GM21447 (cell line): Measurements from ENCODE around the gene SLAMF7.
A peak's percentile ranks its signal among the peaks of the same experiment; 100 is the strongest.
"Not testable (repeated sequence)": the region's sequence is repeated elsewhere in the genome, so short reads cannot be mapped to it uniquely, and the experiment has no call there.

ENCODE experiments used
- ATAC-seq: cut with Tn5 transposase; IDR thresholded peaks from one replicate; pipeline ENCODE4 v1.9.1; 2021; ENCODE audit not compliant: unreplicated experiment

SLAMF7 gene

GRCh38 chr1:160772331-160772730, 33.3 kb downstream of the SLAMF7 start:
- no peak for ATAC-seq

- no peak for ATAC-seq
Observed at GRCh38 chr1:160773093-160773492, 34.0 kb downstream of the SLAMF7 start.

- no peak for ATAC-seq
Observed at GRCh38 chr1:160774886-160775719, 36.1 kb downstream of the SLAMF7 start.

DNA sequence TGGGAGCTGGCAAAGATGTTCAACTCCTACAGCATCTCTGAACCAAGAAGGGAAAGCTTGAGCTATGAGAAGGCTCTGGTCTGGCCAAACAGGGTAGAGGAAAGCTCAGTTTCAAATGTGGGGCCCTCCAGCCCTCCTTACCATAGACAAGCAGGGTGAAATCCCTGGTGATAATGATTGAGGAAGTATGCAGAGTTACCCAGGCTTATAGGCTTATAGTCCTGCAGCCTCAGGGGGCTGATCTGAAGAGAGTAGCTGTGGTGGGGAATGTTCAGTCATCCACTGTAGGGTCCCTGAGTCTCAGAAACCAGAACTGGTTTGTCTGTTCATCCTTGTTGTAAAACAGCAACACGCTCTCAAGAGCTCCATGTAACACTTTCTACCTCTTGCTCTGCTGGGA, 37.1 kb downstream of the SLAMF7 start:
- ATAC-seq: no peak

GRCh38 chr1:160777486-160778089, 38.5 kb downstream of the SLAMF7 start:
- ATAC-seq: no peak

DNA sequence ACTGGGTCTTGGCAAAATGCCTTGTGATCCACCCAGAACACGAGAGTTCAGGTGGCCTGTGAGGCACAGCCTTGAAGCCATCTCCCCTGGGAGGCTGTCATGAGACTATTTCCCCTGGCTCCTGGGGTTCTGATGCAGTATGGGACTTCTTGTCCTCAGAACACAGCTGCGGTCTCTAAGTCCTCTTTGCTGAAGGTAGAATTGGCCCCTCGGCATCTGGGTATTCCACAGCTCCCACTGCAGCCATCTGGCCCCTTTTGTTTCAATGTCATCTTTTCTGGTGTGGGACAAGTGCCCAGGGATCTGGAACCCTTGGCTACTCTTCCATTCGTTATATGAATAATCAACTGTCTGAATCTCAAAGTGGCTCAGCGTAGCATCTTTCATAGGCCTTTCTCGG, 39.9 kb downstream of the SLAMF7 start:
- no peak for ATAC-seq

GRCh38 chr1:160779626-160780397, 40.8 kb downstream of the SLAMF7 start:
- no peak for ATAC-seq

DNA sequence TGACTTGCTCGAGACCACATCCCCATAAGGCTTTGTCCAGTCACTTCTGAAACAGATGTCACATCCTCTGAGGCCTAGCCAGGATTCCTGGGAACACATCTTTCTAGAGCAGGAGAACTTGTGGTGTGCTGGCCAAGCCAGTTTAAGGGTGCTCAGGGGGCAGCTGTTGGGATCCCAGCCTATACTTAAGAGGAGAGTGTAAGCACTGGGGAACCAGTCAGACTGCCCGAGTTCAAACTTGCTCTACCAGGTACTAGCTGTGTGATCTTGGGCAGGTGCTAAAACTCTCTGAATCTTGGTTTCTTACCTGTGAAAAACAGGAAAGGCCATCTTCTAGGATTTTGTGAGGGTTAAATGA, 41.3 kb downstream of the SLAMF7 start:
- no peak for ATAC-seq

DNA sequence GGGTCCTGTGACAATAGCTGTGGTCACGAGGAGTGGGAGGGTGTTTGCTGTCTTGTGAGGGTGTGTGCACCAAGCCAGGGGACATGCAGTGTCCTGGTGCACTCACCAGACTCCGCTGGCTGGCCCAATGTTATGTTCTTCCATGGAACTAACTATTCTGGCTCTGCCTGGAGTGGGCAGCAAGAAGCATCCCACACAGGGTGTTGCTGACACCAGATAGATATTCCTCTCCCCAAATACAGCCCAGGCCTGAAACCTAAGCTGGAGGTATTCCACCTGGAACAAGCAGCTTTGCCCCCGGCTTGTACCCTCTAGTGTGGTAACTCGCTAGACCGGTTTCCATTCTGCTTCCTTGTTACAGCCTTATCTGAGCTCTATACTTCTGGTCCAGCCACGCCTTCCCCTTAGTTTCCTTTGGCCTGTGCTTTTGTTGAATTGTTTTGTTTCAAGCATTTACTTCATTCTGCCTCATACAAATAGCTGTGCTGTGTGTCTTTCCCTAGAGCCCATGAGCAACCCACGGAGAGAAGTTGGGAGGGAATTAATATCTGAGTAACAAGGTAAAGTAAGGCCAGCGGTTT, 42.2 kb downstream of the SLAMF7 start:
- ATAC-seq: no peak

DNA sequence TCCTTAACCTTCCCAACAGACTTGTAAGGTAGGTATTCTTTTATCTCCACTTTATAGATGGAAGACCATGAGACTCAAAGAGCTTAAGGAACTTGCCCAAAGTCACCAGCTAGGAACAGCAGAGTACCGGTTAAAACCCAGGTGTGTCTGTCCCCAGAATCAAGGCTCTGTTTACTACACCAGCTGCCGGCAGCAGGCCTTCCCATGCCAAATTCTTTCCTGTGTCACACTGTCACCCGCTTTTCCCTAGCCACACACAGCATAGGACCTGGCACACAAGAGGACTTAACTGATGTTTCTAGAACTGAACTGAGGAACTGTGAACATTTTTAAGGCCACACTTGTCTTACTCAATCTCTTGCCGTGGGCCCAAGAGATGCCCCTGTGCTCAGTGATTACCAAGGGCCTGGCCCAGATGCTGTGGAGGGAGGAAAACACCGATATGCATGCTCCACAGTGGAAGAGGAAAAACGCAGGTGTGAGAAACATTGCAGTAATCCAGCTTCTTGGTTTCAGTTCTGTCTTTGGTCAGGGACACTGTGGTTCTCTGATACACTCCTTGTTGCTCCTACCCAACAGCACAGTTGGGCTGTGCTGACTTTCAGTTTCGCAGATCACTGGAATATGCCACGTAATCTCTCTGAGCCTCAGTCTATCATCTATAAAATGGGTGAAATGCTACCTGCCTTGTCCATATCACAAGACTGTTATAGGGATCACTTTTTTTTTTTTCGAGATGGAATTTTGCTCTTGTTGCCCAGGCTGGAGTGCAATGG, 43.1 kb downstream of the SLAMF7 start:
- ATAC-seq: peak; percentile 88

GRCh38 chr1:160782988-160783765, 44.1 kb downstream of the SLAMF7 start:
- ATAC-seq: not testable (repeated sequence)

- peak; percentile 3 for ATAC-seq
Observed at GRCh38 chr1:160789051-160789701, 50.1 kb downstream of the SLAMF7 start.

DNA sequence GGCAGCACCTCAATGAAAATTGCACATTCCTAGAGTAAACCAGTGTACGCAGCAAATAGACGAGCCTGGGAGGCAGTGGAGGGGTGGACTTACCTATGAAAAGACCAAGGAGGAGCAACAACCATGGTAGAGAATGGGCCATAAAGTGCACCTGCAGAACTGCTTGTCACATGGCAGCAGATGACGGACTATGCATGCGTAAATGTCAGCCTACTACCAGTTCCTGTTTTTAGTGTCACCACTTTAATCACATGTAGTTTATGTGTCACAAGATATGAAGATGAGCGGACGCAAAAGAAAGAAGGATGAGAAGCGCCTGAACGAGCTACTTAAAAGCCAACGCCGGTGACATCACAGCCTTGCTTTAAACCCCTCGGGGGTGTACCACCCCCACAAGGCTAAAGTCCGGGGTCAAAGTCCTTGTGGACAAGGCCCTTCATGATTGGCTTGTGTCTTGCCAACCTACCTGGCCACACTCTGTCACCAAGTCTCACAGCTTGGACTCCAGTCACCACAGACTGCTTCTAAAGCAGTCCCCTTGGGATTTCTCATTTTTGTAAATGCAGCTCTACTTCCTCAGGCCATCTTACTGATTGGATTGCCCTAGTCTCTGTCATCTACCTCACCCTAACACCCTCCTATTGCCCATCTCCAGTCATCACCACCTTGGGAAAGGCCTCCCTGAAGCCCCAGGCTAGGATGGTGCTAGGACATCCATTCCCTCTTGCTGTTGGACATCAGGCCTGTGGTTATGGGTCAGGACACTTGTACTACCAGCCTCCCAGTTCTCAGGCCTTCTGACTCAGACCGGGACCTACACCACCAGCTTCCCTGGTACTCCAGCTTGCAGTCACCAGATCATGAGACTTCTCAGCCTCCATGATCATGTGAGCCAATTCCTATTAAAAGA, 50.9 kb downstream of the SLAMF7 start:
- peak; percentile 76 for ATAC-seq

GRCh38 chr1:160794376-160794775, 55.3 kb downstream of the SLAMF7 start:
- ATAC-seq: no peak

DNA sequence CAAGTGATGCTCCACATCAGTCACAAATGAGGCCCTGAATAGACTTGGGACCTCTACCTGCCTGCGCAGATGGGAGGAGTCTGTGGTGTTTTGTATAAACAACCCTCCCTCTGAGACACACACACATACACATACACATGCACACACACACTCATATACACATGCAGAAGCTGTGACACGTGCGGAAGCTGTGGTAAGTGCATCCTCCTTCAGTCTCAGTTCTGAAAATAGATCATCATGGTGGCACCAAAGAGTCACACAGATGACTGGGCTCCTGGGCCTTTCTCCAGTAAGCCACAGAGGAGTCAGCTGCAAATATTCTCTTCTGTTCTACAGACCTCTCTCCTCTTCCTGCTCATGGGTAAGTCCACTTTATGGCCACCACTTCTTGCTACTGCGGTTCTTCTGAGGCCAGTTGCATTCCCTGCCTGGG, 56.9 kb downstream of the SLAMF7 start, which contains the start of gene LY9:
LY9 (plus strand) TSS at position 224 of the 433 bp plus-strand sequence; CDS start at position 238, 14 bp downstream.
- peak; percentile 74 for ATAC-seq

DNA sequence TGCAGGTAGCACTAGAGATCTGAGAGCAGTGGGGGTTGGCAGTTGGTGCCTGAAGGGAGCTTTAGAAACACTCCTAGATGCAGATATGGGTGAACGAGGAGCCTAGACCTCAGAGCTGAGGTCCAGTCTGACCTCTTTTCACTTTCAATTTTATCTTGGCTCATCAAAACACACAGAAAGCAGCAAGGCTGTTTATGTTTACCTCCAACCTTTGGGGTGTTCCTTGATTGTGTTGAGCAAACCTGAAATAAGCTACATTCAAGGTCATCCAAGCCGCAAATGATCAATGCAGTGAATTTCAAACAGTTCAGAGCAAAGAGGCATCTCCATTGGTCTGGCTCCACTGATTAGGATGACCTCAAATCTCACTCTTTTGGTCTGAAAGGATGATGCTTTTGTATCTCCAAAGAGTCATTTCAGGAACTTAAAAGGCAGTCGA, 58.2 kb downstream of the SLAMF7 start:
- ATAC-seq: no peak

DNA sequence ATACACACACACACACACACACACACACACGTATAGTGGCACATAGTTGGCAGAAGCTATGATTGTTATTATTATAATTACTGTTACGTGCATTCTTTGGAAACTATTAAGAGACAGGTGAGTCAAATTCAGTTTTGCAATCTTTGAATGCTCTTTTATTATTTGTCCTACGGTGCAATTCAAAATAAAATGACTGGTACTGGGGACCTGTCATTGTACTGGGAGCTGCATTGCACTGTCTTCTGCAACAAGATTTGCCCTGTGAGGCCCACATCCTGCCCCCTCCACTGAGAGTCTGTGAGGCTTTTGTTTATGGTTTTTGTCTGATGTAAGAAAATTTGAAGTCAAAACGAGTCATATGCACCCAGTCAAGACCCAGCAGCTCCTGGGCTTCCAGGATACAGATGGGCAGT, 58.8 kb downstream of the SLAMF7 start:
- ATAC-seq: no peak

GRCh38 chr1:160798439-160798838, 59.4 kb downstream of the SLAMF7 start:
- ATAC-seq: no peak
